Measurements from ENCODE around the gene ARRB1. TPM values are rescaled to one million over a fixed set of nuclear protein-coding genes. Genes with fewer than 3 reads are reported as not detected.

The ARRB1 gene
- total and polyA plus RNA-seq, 2 of the 13 experiments (the other 11 are each of a cell fraction or from before 2014, with no cell fraction given) = 22.5 to 35.7 TPM

DNA sequence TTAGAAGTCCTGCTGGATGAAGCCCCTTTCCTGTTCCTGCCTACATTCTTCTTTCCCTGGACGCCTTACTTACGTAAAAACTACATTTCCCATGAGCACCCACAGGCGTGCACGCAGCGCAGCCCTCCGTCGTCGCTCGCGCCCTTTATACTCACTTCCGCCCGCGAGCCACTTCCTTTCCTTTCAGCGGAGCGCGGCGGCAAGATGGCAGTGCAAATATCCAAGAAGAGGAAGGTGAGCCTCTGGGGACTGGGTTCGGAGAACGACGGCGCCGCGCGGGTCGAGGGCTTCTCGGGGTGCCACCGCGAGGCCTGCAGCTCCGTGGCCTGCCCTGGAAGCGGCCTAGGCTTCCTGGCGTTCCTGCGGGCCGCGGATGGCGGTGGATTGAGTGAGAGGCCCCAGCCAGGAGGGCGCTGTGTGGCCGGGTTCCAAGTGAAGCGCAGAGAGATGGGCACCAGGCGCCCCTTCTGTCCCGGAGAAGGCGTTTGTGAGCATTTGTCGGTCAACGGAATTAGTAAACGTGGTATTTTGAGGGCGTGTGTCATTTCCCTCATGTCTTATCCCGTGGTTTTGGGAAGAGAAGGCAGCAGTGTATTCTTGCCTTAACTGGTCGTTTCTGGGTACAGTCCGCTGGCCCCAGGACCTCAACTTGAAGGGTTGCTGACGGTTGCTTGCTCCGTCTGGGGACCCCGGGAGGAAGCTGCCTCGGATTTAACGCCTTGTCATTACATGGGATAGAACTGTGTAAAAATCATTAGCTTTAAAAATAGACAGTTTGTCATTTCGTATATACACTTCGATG, 48.1 kb upstream of the ARRB1 start, which contains the start of gene RPS3 (continued):
- TF ChIP-seq, protein P1, sequence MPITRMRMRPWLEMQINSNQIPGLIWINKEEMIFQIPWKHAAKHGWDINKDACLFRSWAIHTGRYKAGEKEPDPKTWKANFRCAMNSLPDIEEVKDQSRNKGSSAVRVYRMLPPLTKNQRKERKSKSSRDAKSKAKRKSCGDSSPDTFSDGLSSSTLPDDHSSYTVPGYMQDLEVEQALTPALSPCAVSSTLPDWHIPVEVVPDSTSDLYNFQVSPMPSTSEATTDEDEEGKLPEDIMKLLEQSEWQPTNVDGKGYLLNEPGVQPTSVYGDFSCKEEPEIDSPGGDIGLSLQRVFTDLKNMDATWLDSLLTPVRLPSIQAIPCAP (CRISPR knock-in tag; IDR thresholded peaks at IDR 0.05; ENCODE audit: low read depth) = peak; percentile 83; the same call in 1 of the 2 replicates
- TF ChIP-seq SATB2 (CRISPR knock-in tag; IDR thresholded peaks at IDR 0.05) = peak; percentile 65
- TF ChIP-seq, protein P2, sequence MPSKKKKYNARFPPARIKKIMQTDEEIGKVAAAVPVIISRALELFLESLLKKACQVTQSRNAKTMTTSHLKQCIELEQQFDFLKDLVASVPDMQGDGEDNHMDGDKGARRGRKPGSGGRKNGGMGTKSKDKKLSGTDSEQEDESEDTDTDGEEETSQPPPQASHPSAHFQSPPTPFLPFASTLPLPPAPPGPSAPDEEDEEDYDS (CRISPR knock-in tag; IDR thresholded peaks at IDR 0.05) = peak; percentile 98
- TF ChIP-seq SMAD1 (CRISPR knock-in tag; IDR thresholded peaks at IDR 0.05; ENCODE audit: borderline replicate concordance, low read depth) = no peak
- peak; percentile 95 for TF ChIP-seq NR2C2 (CRISPR knock-in tag; IDR thresholded peaks at IDR 0.05; ENCODE audit: borderline replicate concordance)
- TF ChIP-seq EHMT2 (IDR thresholded peaks at IDR 0.05; ENCODE audit: borderline replicate concordance, low read depth, low read length) = no peak
- peak; percentile 89; the same call in 1 of the 2 replicates for TF ChIP-seq KMT2A (CRISPR knock-in tag; IDR thresholded peaks at IDR 0.05)
- TF ChIP-seq ZNF629 (CRISPR knock-in tag; conservative IDR thresholded peaks at IDR 0.05) = 0 out of 2 replicates have a peak, but pooled peaks have one; percentile 16
- TF ChIP-seq SRF (IDR thresholded peaks at IDR 0.05; ENCODE audit: low read depth, low read length) = 0 out of 2 replicates have a peak, but pooled peaks have one; percentile 32
- peak; percentile 92 for TF ChIP-seq SAP130 (CRISPR knock-in tag; IDR thresholded peaks at IDR 0.05; ENCODE audit: low read depth)
- no peak for TF ChIP-seq FOXM1 (CRISPR knock-in tag; IDR thresholded peaks at IDR 0.05)
- peak; percentile 95 for TF ChIP-seq SNAPC2 (CRISPR knock-in tag; IDR thresholded peaks at IDR 0.05)
- peak; percentile 89; the same call in 1 of the 2 replicates for TF ChIP-seq TOPORS (CRISPR knock-in tag; IDR thresholded peaks at IDR 0.05)
- peak; percentile 80; the same call in 1 of the 2 replicates for TF ChIP-seq ISL2 (CRISPR knock-in tag; IDR thresholded peaks at IDR 0.05)
- peak; percentile 41; the same call in 1 of the 2 replicates for TF ChIP-seq ZNF441 (CRISPR knock-in tag; IDR thresholded peaks at IDR 0.05; ENCODE audit: borderline replicate concordance)
- TF ChIP-seq BRCA1 (CRISPR knock-in tag; IDR thresholded peaks at IDR 0.05) = no peak; the same call in 1 of the 2 replicates
- peak; percentile 58 for TF ChIP-seq GATAD2A (CRISPR knock-in tag; IDR thresholded peaks at IDR 0.05)
- TF ChIP-seq ZNF891 (CRISPR knock-in tag; IDR thresholded peaks at IDR 0.05) = peak; percentile 96
- no peak for TF ChIP-seq GZF1 (CRISPR knock-in tag; IDR thresholded peaks at IDR 0.05)
- TF ChIP-seq, protein P3, sequence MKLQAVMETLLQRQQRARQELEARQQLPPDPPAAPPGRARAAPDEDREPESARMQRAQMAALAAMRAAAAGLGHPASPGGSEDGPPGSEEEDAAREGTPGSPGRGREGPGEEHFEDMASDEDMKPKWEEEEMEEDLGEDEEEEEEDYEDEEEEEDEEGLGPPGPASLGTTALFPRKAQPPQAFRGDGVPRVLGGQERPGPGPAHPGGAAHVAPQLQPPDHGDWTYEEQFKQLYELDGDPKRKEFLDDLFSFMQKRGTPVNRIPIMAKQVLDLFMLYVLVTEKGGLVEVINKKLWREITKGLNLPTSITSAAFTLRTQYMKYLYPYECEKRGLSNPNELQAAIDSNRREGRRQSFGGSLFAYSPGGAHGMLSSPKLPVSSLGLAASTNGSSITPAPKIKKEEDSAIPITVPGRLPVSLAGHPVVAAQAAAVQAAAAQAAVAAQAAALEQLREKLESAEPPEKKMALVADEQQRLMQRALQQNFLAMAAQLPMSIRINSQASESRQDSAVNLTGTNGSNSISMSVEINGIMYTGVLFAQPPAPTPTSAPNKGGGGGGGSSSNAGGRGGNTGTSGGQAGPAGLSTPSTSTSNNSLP (IDR thresholded peaks at IDR 0.05; ENCODE audit: low read depth, low read length) = no peak
- TF ChIP-seq, protein P4, sequence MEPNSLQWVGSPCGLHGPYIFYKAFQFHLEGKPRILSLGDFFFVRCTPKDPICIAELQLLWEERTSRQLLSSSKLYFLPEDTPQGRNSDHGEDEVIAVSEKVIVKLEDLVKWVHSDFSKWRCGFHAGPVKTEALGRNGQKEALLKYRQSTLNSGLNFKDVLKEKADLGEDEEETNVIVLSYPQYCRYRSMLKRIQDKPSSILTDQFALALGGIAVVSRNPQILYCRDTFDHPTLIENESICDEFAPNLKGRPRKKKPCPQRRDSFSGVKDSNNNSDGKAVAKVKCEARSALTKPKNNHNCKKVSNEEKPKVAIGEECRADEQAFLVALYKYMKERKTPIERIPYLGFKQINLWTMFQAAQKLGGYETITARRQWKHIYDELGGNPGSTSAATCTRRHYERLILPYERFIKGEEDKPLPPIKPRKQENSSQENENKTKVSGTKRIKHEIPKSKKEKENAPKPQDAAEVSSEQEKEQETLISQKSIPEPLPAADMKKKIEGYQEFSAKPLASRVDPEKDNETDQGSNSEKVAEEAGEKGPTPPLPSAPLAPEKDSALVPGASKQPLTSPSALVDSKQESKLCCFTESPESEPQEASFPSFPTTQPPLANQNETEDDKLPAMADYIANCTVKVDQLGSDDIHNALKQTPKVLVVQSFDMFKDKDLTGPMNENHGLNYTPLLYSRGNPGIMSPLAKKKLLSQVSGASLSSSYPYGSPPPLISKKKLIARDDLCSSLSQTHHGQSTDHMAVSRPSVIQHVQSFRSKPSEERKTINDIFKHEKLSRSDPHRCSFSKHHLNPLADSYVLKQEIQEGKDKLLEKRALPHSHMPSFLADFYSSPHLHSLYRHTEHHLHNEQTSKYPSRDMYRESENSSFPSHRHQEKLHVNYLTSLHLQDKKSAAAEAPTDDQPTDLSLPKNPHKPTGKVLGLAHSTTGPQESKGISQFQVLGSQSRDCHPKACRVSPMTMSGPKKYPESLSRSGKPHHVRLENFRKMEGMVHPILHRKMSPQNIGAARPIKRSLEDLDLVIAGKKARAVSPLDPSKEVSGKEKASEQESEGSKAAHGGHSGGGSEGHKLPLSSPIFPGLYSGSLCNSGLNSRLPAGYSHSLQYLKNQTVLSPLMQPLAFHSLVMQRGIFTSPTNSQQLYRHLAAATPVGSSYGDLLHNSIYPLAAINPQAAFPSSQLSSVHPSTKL (CRISPR knock-in tag; IDR thresholded peaks at IDR 0.05) = peak; percentile 80
- TF ChIP-seq RAD51 (IDR thresholded peaks at IDR 0.05; ENCODE audit: borderline replicate concordance) = no peak
- TF ChIP-seq TEAD2 (CRISPR knock-in tag; IDR thresholded peaks at IDR 0.05) = no peak
- peak; percentile 48; the same call in 1 of the 2 replicates for TF ChIP-seq ZNF572 (CRISPR knock-in tag; IDR thresholded peaks at IDR 0.05)
